HG03521 (cell line): Measurements from ENCODE around the gene ZBTB46.
"Not testable (repeated sequence)": the region's sequence is repeated elsewhere in the genome, so short reads cannot be mapped to it uniquely, and the experiment has no call there.

Experiments used
- ATAC-seq: cut with Tn5 transposase; IDR thresholded peaks from one replicate; pipeline ENCODE4 v1.9.1; 2021; ENCODE audit warnings: mild to moderate bottlenecking, moderate library complexity; ENCODE audit not compliant: unreplicated experiment

The ZBTB46 gene

GRCh38 chr20:63858393-63859165, 27.5 kb upstream of the ZBTB46 start:
- ATAC-seq: no peak

- ATAC-seq: no peak
These were observed 26.8 kb upstream of the ZBTB46 start for GRCh38 chr20:63857764-63858392.

- ATAC-seq: no peak
These were observed 25.0 kb upstream of the ZBTB46 start for GRCh38 chr20:63856098-63856511.

- ATAC-seq: no peak
These were observed 24.5 kb upstream of the ZBTB46 start for GRCh38 chr20:63855363-63856097.

GRCh38 chr20:63854766-63855362, 23.8 kb upstream of the ZBTB46 start:
- no peak for ATAC-seq

- no peak for ATAC-seq
These were observed 23.2 kb upstream of the ZBTB46 start for GRCh38 chr20:63854069-63854765.

- not testable (repeated sequence) for ATAC-seq
These were observed 22.6 kb upstream of the ZBTB46 start for GRCh38 chr20:63853733-63854068.

GRCh38 chr20:63851548-63851943, 20.5 kb upstream of the ZBTB46 start:
- ATAC-seq: not testable (repeated sequence)

- ATAC-seq: peak; percentile 81
These were observed 19.9 kb upstream of the ZBTB46 start for GRCh38 chr20:63850689-63851547.

GRCh38 chr20:63848003-63848911, 17.2 kb upstream of the ZBTB46 start:
- no peak for ATAC-seq

GRCh38 chr20:63847237-63848002, 16.4 kb upstream of the ZBTB46 start:
- no peak for ATAC-seq

- no peak for ATAC-seq
These were observed 15.8 kb upstream of the ZBTB46 start for GRCh38 chr20:63846888-63847236.

- ATAC-seq: no peak
These were observed 15.2 kb upstream of the ZBTB46 start for GRCh38 chr20:63846128-63846771.

GRCh38 chr20:63844511-63844991, 13.5 kb upstream of the ZBTB46 start:
- no peak for ATAC-seq

- ATAC-seq: no peak
These were observed 12.7 kb upstream of the ZBTB46 start for GRCh38 chr20:63843778-63844177.

- no peak for ATAC-seq
These were observed 12.2 kb upstream of the ZBTB46 start for GRCh38 chr20:63843222-63843621.

- no peak for ATAC-seq
These were observed 11.2 kb upstream of the ZBTB46 start for GRCh38 chr20:63842258-63842657.

- no peak for ATAC-seq
These were observed 9.4 kb upstream of the ZBTB46 start for GRCh38 chr20:63840405-63840828.
